IPS DF 4.7 (cell line): ENCODE measurements around the gene C3AR1.
A peak's percentile ranks its signal among the peaks of the same experiment; 100 is the strongest.
"Not testable (repeated sequence)": the region's sequence is repeated elsewhere in the genome, so short reads cannot be mapped to it uniquely, and the experiment has no call there.

Experiments used
- DNase-seq: peaks from one replicate; pipeline ENCODE4 v3.0.0-alpha.2; 2013; ENCODE audit warnings: low spot score; ENCODE audit errors: extremely low read depth

Gene C3AR1

GRCh38 chr12:8057839-8058238 is 8.3 kb downstream of the C3AR1 start:
- no peak for DNase-seq

- DNase-seq = no peak
These were observed 8.9 kb downstream of the C3AR1 start for GRCh38 chr12:8057306-8057705.

- DNase-seq = no peak
These were observed 11.3 kb downstream of the C3AR1 start for GRCh38 chr12:8054816-8055215.

GRCh38 chr12:8052679-8053078 is 13.5 kb downstream of the C3AR1 start:
- no peak for DNase-seq

GRCh38 chr12:8050600-8051250 is 15.4 kb downstream of the C3AR1 start:
- DNase-seq = no peak

- no peak for DNase-seq
These were observed 17.3 kb downstream of the C3AR1 start for GRCh38 chr12:8048906-8049305.

GRCh38 chr12:8047842-8048241 is 18.3 kb downstream of the C3AR1 start:
- no peak for DNase-seq

- DNase-seq = peak; percentile 51
These were observed 19.9 kb downstream of the C3AR1 start for GRCh38 chr12:8045952-8046944.

- no peak for DNase-seq
These were observed 25.4 kb downstream of the C3AR1 start for GRCh38 chr12:8040791-8041190.

GRCh38 chr12:8038659-8039114 is 27.5 kb downstream of the C3AR1 start:
- no peak for DNase-seq

GRCh38 chr12:8037947-8038346 is 28.2 kb downstream of the C3AR1 start:
- DNase-seq = no peak

- no peak for DNase-seq
These were observed 29.0 kb downstream of the C3AR1 start for GRCh38 chr12:8037046-8037663.

GRCh38 chr12:8036346-8036745 is 29.8 kb downstream of the C3AR1 start:
- DNase-seq = no peak

- DNase-seq = no peak
These were observed 30.6 kb downstream of the C3AR1 start for GRCh38 chr12:8035440-8036010.

- DNase-seq = no peak
These were observed 31.4 kb downstream of the C3AR1 start for GRCh38 chr12:8034802-8035201.

- no peak for DNase-seq
These were observed 32.8 kb downstream of the C3AR1 start for GRCh38 chr12:8033153-8034044.

GRCh38 chr12:8032242-8033152 is 33.7 kb downstream of the C3AR1 start, which contains the start of gene FOXJ2:
TSS of gene FOXJ2 (plus strand) at chr12:8032716. CDS start at chr12:8039833, 7,117 bp downstream.
- DNase-seq = no peak

GRCh38 chr12:8031872-8032241 is 34.3 kb downstream of the C3AR1 start:
- DNase-seq = no peak

GRCh38 chr12:8031017-8031416 is 35.1 kb downstream of the C3AR1 start:
- DNase-seq = not testable (repeated sequence)
